Panc1 (cell line): Measurements from ENCODE around the gene YY1AP1. TPM values are rescaled to one million over a fixed set of nuclear protein-coding genes. Genes with fewer than 3 reads are reported as not detected.

Source experiments
- ATAC-seq: fragments of 200-7000 bp; cut with Tn5 transposase; 2 replicates; pipeline ENCODE4 v1.9.1; 2020; ENCODE audit warnings: mild to moderate bottlenecking, moderate library complexity
- BruUV-seq: library from RNA; stranded (reverse); fragments of 400-500 nt; replicated peaks from 2 replicates; lab custom pipeline; 2021; lab: Mats Ljungman, UMichigan
- CTCF ChIA-PET: fragments of 300-600 bp; sonication (Branson Sonifier 250); formaldehyde crosslinking; loops from one replicate; lab custom pipeline; 2022; ENCODE audit warnings: antibody characterized with exemption; lab: Charles Lee
- POLR2A ChIA-PET: fragments of 300-600 bp; sonication (Branson Sonifier 250); formaldehyde crosslinking; loops from one replicate; lab custom pipeline; 2022; ENCODE audit warnings: antibody characterized with exemption; lab: Charles Lee
- DNase-seq: peaks from one replicate; pipeline ENCODE4 v3.0.0-alpha.2; 2010; ENCODE audit warnings: low read depth, low spot score
- H3K27ac ChIP-seq: 2 replicates; pipeline ENCODE4 v1.5.1; 2011; ENCODE audit warnings: mild to moderate bottlenecking, low read length, inconsistent platforms
- H3K27me3 ChIP-seq: fragments of 200-500 bp; sonication (Bioruptor generic); 2 replicates; pipeline ENCODE4 v1.6.0; 2014; ENCODE audit warnings: low read length, inconsistent platforms; ENCODE audit not compliant: control insufficient read depth, insufficient read depth
- H3K36me3 ChIP-seq: fragments of 200-500 bp; sonication (Bioruptor generic); 2 replicates; pipeline ENCODE4 v1.5.1; 2014; ENCODE audit warnings: inconsistent platforms, mild to moderate bottlenecking, low read length, moderate library complexity; ENCODE audit not compliant: control insufficient read depth, insufficient read depth
- H3K4me1 ChIP-seq: 2 replicates; pipeline ENCODE4 v1.5.1; 2011; ENCODE audit warnings: inconsistent platforms, mild to moderate bottlenecking, low read length, moderate library complexity; ENCODE audit not compliant: control insufficient read depth, insufficient read depth
- H3K4me3 ChIP-seq, 2 experiments: 2 replicates each; pipeline ENCODE4 v1.5.1; 2011 to 2012; ENCODE audit warnings: low read depth in 2 of 2, low read length in 2 of 2, mild to moderate bottlenecking in 2 of 2, inconsistent platforms in 1 of 2, moderate library complexity in 1 of 2
- H3K9me3 ChIP-seq: fragments of 200-500 bp; sonication (Bioruptor generic); 2 replicates; pipeline ENCODE4 v1.5.1; 2014; ENCODE audit warnings: low read depth, mild to moderate bottlenecking, inconsistent platforms, low read length, moderate library complexity; ENCODE audit not compliant: control insufficient read depth, insufficient read depth
- CTCF ChIP-seq: fragments of 450-650 bp; IDR thresholded peaks from 2 replicates; pipeline ENCODE4 v1.5.1; 2017; ENCODE audit warnings: mild to moderate bottlenecking
- POLR2AphosphoS5 ChIP-seq: IDR thresholded peaks from 2 replicates; pipeline ENCODE4 v1.6.1; 2012; ENCODE audit warnings: mild to moderate bottlenecking, low read depth, low read length, moderate library complexity
- REST ChIP-seq, 2 experiments: IDR thresholded peaks; 2 replicates each; pipeline ENCODE4 v1.6.1; 2011 to 2012; ENCODE audit warnings: low read depth in 2 of 2, control low read depth in 1 of 2, low read length in 1 of 2, mild to moderate bottlenecking in 1 of 2, moderate library complexity in 1 of 2; ENCODE audit not compliant: insufficient read depth in 1 of 2
- SIN3A ChIP-seq: IDR thresholded peaks from 2 replicates; pipeline ENCODE4 v1.6.1; 2012; ENCODE audit warnings: low read depth, mild to moderate bottlenecking, low read length, moderate library complexity, borderline replicate concordance; ENCODE audit not compliant: insufficient read depth
- TCF7L2 ChIP-seq: IDR thresholded peaks from 2 replicates; pipeline ENCODE4 v1.6.1; 2011; ENCODE audit warnings: mild to moderate bottlenecking, low read depth, low read length, inconsistent platforms
- in situ Hi-C: cut with HindIII; loops from 2 replicates; pipeline ENCODE4 v1.10.0; 2016; ENCODE audit warnings: low sequenced_read_pairs, low pct_unique_long_range_greater_than_20kb
- intact Hi-C: fragments of 100-400 bp; cut with micrococcal nuclease; formaldehyde crosslinking; loops from one replicate; pipeline ENCODE4 v1.10.0; 2022; ENCODE audit not compliant: unreplicated experiment
- total RNA-seq: library from RNA; stranded (reverse); gene quantifications from one replicate; pipeline ENCODE4 v1.2.1, GENCODE V29; 2021; ENCODE audit not compliant: unreplicated experiment

YY1AP1 gene
- total RNA-seq, 1 experiment from 2014 or later: 58.7 TPM

GRCh38 chr1:155648207-155649147 is 40.1 kb downstream of the YY1AP1 start:
- CTCF ChIA-PET: interaction anchor here (0.6 to 0.9 kb wide), 8 partner anchors 28 to 397 kb away, joined by 3 to 16 read pairs (median 6); partner anchors contain the start of gene MSTO1
- H3K9me3 ChIP-seq: peaks cover 10% of the 10 kb centered on the region; the same call in 1 of the 2 replicates
- H3K27ac ChIP-seq: peak overlapping the region; percentile 20
- ATAC-seq (peak; percentile 90), DNase-seq (no peak)
- intact Hi-C loops: no loop called here
- peak overlapping the region; percentile 18 to 31 for H3K4me3 ChIP-seq
- no peaks in the 10 kb centered on the region for H3K27me3 ChIP-seq
- in situ Hi-C loops: no loop called here
- TF ChIP-seq TCF7L2: no peak
- TF ChIP-seq REST (IDR thresholded peaks at IDR 0.05; ENCODE audit: insufficient read depth in 1 of 2, low read depth in 2 of 2, low read length in 1 of 2): no peak
- TF ChIP-seq SIN3A: no peak
- peak; percentile 88 for TF ChIP-seq CTCF
- TF ChIP-seq POLR2AphosphoS5: no peak
- POLR2A ChIA-PET: interaction anchor here (0.6 kb wide), 2 partner anchors 49 to 339 kb away, joined by 4 to 6 read pairs; no protein-coding TSS in a partner anchor
- H3K4me1 ChIP-seq: peaks cover 27% of the 10 kb centered on the region
- H3K36me3 ChIP-seq: no peaks in the 10 kb centered on the region
- BruUV-seq: TSS peak; percentile 64

GRCh38 chr1:155646307-155646706 is 42.3 kb downstream of the YY1AP1 start:
- POLR2A ChIA-PET: no interaction called here
- no TSS peak for BruUV-seq
- Histone ChIP-seq H3K4me1 (peaks cover 17% of the 10 kb centered on the region), H3K36me3 (no peaks in the 10 kb centered on the region), H3K27ac (peak overlapping the region; percentile 13; the same call in 1 of the 2 replicates), H3K9me3 (peaks cover 25% of the 10 kb centered on the region; the same call in 1 of the 2 replicates), H3K4me3 (no peak overlapping the region), H3K27me3 (no peaks in the 10 kb centered on the region)
- CTCF ChIA-PET: no interaction called here
- intact Hi-C loops: no loop called here
- in situ Hi-C loops: no loop called here
- DNase-seq: no peak
- no peak for ATAC-seq
- TF ChIP-seq REST (IDR thresholded peaks at IDR 0.05; ENCODE audit: insufficient read depth in 1 of 2, low read depth in 2 of 2, low read length in 1 of 2) (no peak), SIN3A (no peak)
